Mesendoderm (in vitro differentiated cells): ENCODE data around the gene ROBO1.
"Not testable (repeated sequence)": the region's sequence is repeated elsewhere in the genome, so short reads cannot be mapped to it uniquely, and the experiment has no call there.

Experiments used
- DNase-seq: peaks from one replicate; pipeline ENCODE4 v3.0.0; 2013
- H2AK5ac ChIP-seq: 2 replicates; pipeline ENCODE4 v1.6.1; 2013; ENCODE audit warnings: low read length, inconsistent platforms
- H2BK120ac ChIP-seq: 2 replicates; pipeline ENCODE4 v1.6.1; 2013; ENCODE audit warnings: low read depth, mild to moderate bottlenecking, low read length, moderate library complexity, mixed read lengths
- H2BK15ac ChIP-seq: replicated peaks from 2 replicates; pipeline ENCODE4 v1.6.1; 2013; ENCODE audit warnings: low read depth, mild to moderate bottlenecking, moderate library complexity
- H2BK5ac ChIP-seq: 2 replicates; pipeline ENCODE4 v1.6.1; 2013; ENCODE audit warnings: low read length, inconsistent platforms
- H3K18ac ChIP-seq: 2 replicates; pipeline ENCODE4 v1.6.1; 2013; ENCODE audit warnings: mild to moderate bottlenecking, low read length, mixed read lengths
- H3K23ac ChIP-seq: one replicate; pipeline ENCODE4 v1.6.1; 2013; ENCODE audit warnings: low read length
- H3K27ac ChIP-seq: 2 replicates; pipeline ENCODE4 v1.5.1; 2013; ENCODE audit warnings: low read depth, mild to moderate bottlenecking, inconsistent platforms, low read length, moderate library complexity
- H3K27me3 ChIP-seq: 2 replicates; pipeline ENCODE4 v1.6.1; 2013; ENCODE audit warnings: low read length, control low read depth, mild to moderate bottlenecking, inconsistent platforms; ENCODE audit not compliant: insufficient read depth, poor library complexity
- H3K36me3 ChIP-seq: 2 replicates; pipeline ENCODE4 v1.6.1; 2013; ENCODE audit warnings: low read length, inconsistent platforms; ENCODE audit not compliant: control insufficient read depth, insufficient read depth
- H3K4ac ChIP-seq: one replicate; pipeline ENCODE4 v1.6.1; 2013; ENCODE audit warnings: low read depth, mild to moderate bottlenecking, low read length, moderate library complexity
- H3K4me1 ChIP-seq: 2 replicates; pipeline ENCODE4 v1.6.1; 2013; ENCODE audit warnings: low read depth, low read length, inconsistent platforms; ENCODE audit not compliant: control insufficient read depth
- H3K4me2 ChIP-seq: 2 replicates; pipeline ENCODE4 v1.6.1; 2013; ENCODE audit warnings: low read length
- H3K4me3 ChIP-seq: 2 replicates; pipeline ENCODE4 v1.5.1; 2013; ENCODE audit warnings: mild to moderate bottlenecking, low read length
- H3K56ac ChIP-seq: one replicate; pipeline ENCODE4 v1.6.1; 2013; ENCODE audit warnings: low read length
- H3K79me1 ChIP-seq: 2 replicates; pipeline ENCODE4 v1.6.1; 2013; ENCODE audit warnings: low read length, inconsistent platforms
- H3K79me2 ChIP-seq: 2 replicates; pipeline ENCODE4 v1.6.1; 2013; ENCODE audit warnings: mild to moderate bottlenecking, low read length; ENCODE audit not compliant: control insufficient read depth, insufficient read depth
- H3K9ac ChIP-seq: 2 replicates; pipeline ENCODE4 v1.6.1; 2013; ENCODE audit warnings: low read length, inconsistent platforms
- H4K5ac ChIP-seq: one replicate; pipeline ENCODE4 v1.6.1; 2013; ENCODE audit warnings: low read length
- H4K8ac ChIP-seq: one replicate; pipeline ENCODE4 v1.6.1; 2013; ENCODE audit warnings: low read depth, mild to moderate bottlenecking, control low read depth, low read length, moderate library complexity
- WGBS: extraction: QIAGEN DNeasy Blood & Tissue Kit; methylation state at CpG from one replicate; pipeline ENCODE4 v1.1.7; 2013; ENCODE audit warnings: low lambda C conversion rate, missing lambda C conversion rate; ENCODE audit not compliant: insufficient coverage; ENCODE audit errors: extremely low coverage; 5-methylcytosine and 5-hydroxymethylcytosine counted together

ROBO1 gene

GRCh38 chr3:78893161-78893560 lies 874.6 kb downstream of the ROBO1 start:
- Histone ChIP-seq H4K5ac (no peak overlapping the region), H2BK120ac (no peak overlapping the region), H2BK15ac (no peak overlapping the region), H3K79me1 (peaks cover 2% of the 10 kb centered on the region), H3K36me3 (no peaks in the 10 kb centered on the region), H3K79me2 (no peaks in the 10 kb centered on the region), H3K27me3 (no peaks in the 10 kb centered on the region), H3K4me3 (no peak overlapping the region), H3K18ac (no peak overlapping the region), H2AK5ac (no peak overlapping the region), H3K23ac (no peak overlapping the region), H3K4me1 (peaks cover 5% of the 10 kb centered on the region), H3K9ac (no peak overlapping the region), H4K8ac (no peak overlapping the region), H2BK5ac (no peak overlapping the region), H3K4me2 (no peak overlapping the region), H3K4ac (no peak overlapping the region), H3K56ac (no peak overlapping the region), H3K27ac (no peak overlapping the region)
- no CpG with 5 or more reads among the region's 4 CpGs for WGBS
- peak; percentile 83 for DNase-seq

- Histone ChIP-seq H3K27ac (no peak overlapping the region), H3K36me3 (no peaks in the 10 kb centered on the region), H4K5ac (no peak overlapping the region), H2AK5ac (no peak overlapping the region), H4K8ac (no peak overlapping the region), H3K27me3 (no peaks in the 10 kb centered on the region), H3K56ac (no peak overlapping the region), H3K9ac (no peak overlapping the region), H3K79me1 (no peaks in the 10 kb centered on the region), H3K23ac (no peak overlapping the region), H2BK5ac (no peak overlapping the region), H3K4me2 (no peak overlapping the region), H3K18ac (no peak overlapping the region), H2BK120ac (no peak overlapping the region), H3K4me3 (no peak overlapping the region), H3K4me1 (no peaks in the 10 kb centered on the region), H2BK15ac (no peak overlapping the region), H3K4ac (no peak overlapping the region), H3K79me2 (no peaks in the 10 kb centered on the region)
- WGBS: no CpG with 5 or more reads among the region's 4 CpGs
- DNase-seq: no peak
These were observed 878.5 kb downstream of the ROBO1 start for GRCh38 chr3:78889348-78889747.

- no peaks in the 10 kb centered on the region for H3K4me1 ChIP-seq
- no peak overlapping the region for H4K5ac ChIP-seq
- no peak overlapping the region for H3K4me3 ChIP-seq
- no peak overlapping the region for H3K18ac ChIP-seq
- no peaks in the 10 kb centered on the region for H3K36me3 ChIP-seq
- no peak overlapping the region for H3K4ac ChIP-seq
- H3K9ac ChIP-seq: no peak overlapping the region
- no peak overlapping the region for H3K23ac ChIP-seq
- no peak overlapping the region for H3K27ac ChIP-seq
- DNase-seq: no peak
- no peak overlapping the region for H4K8ac ChIP-seq
- H3K27me3 ChIP-seq: no peaks in the 10 kb centered on the region
- H2BK15ac ChIP-seq: no peak overlapping the region
- no peak overlapping the region for H3K4me2 ChIP-seq
- no peak overlapping the region for H2BK5ac ChIP-seq
- no peak overlapping the region for H3K56ac ChIP-seq
- no peaks in the 10 kb centered on the region for H3K79me2 ChIP-seq
- H2BK120ac ChIP-seq: no peak overlapping the region
- peaks cover 2% of the 10 kb centered on the region for H3K79me1 ChIP-seq
- no peak overlapping the region for H2AK5ac ChIP-seq
These were observed 879.2 kb downstream of the ROBO1 start for GRCh38 chr3:78888635-78889034.

- Histone ChIP-seq H4K8ac (no peak overlapping the region), H4K5ac (no peak overlapping the region), H3K27ac (no peak overlapping the region), H3K27me3 (no peaks in the 10 kb centered on the region), H3K79me1 (peaks cover 2% of the 10 kb centered on the region), H2BK120ac (no peak overlapping the region), H3K4me2 (no peak overlapping the region), H3K18ac (no peak overlapping the region), H2BK15ac (no peak overlapping the region), H3K79me2 (no peaks in the 10 kb centered on the region), H3K9ac (no peak overlapping the region), H3K4ac (no peak overlapping the region), H3K23ac (no peak overlapping the region), H3K56ac (no peak overlapping the region), H2AK5ac (no peak overlapping the region), H3K4me1 (no peaks in the 10 kb centered on the region), H3K36me3 (no peaks in the 10 kb centered on the region), H3K4me3 (no peak overlapping the region), H2BK5ac (no peak overlapping the region)
- DNase-seq: no peak
- no CpG with 5 or more reads among the region's 1 CpG for WGBS
These were observed 880.2 kb downstream of the ROBO1 start for GRCh38 chr3:78887547-78888011.

- no peaks in the 10 kb centered on the region for H3K4me1 ChIP-seq
- H3K79me2 ChIP-seq: no peaks in the 10 kb centered on the region
- no peak overlapping the region for H2BK5ac ChIP-seq
- no peak overlapping the region for H4K5ac ChIP-seq
- no peak overlapping the region for H3K23ac ChIP-seq
- no peak overlapping the region for H3K4me2 ChIP-seq
- H3K27me3 ChIP-seq: no peaks in the 10 kb centered on the region
- no peak overlapping the region for H2BK15ac ChIP-seq
- H3K27ac ChIP-seq: no peak overlapping the region
- H2AK5ac ChIP-seq: no peak overlapping the region
- no CpG with 5 or more reads among the region's 1 CpG for whole genome bisulfite sequencing
- H3K4ac ChIP-seq: no peak overlapping the region
- DNase-seq: peak; percentile 61
- no peak overlapping the region for H3K4me3 ChIP-seq
- no peak overlapping the region for H3K18ac ChIP-seq
- H2BK120ac ChIP-seq: no peak overlapping the region
- no peak overlapping the region for H4K8ac ChIP-seq
- no peak overlapping the region for H3K9ac ChIP-seq
- H3K56ac ChIP-seq: no peak overlapping the region
- peaks cover 3% of the 10 kb centered on the region for H3K79me1 ChIP-seq
- H3K36me3 ChIP-seq: no peaks in the 10 kb centered on the region
These were observed 880.8 kb downstream of the ROBO1 start for GRCh38 chr3:78887029-78887428.

GRCh38 chr3:78884567-78884966 lies 883.2 kb downstream of the ROBO1 start:
- H3K23ac ChIP-seq, H3K4me1 ChIP-seq, H3K4ac ChIP-seq, H3K18ac ChIP-seq, H4K5ac ChIP-seq, H3K27ac ChIP-seq, H2BK5ac ChIP-seq, H3K27me3 ChIP-seq, DNase-seq, H3K79me1 ChIP-seq, H2BK15ac ChIP-seq, H2AK5ac ChIP-seq, H2BK120ac ChIP-seq, H3K4me2 ChIP-seq, H3K56ac ChIP-seq, H3K9ac ChIP-seq, H4K8ac ChIP-seq, H3K4me3 ChIP-seq, H3K36me3 ChIP-seq, H3K79me2 ChIP-seq: not testable (repeated sequence)
- no CpG with 5 or more reads among the region's 1 CpG for WGBS
